NCI-H82 treated with DMSO at 0.1 percent for 48 hours (cell line): ENCODE results near the gene KDM2A.
A peak's percentile ranks its signal among the peaks of the same experiment; 100 is the strongest.
"Not testable (repeated sequence)": the region's sequence is repeated elsewhere in the genome, so short reads cannot be mapped to it uniquely, and the experiment has no call there.

Source experiments
- DNase-seq: peaks from one replicate; lab custom pipeline; 2025; ENCODE audit not compliant: unreplicated experiment; lab: John Stamatoyannopoulos, UW

The KDM2A gene

GRCh38 chr11:67233584-67234190 lies 114.6 kb downstream of the KDM2A start:
- DNase-seq = no peak

GRCh38 chr11:67234571-67234970 lies 115.5 kb downstream of the KDM2A start:
- not testable (repeated sequence) for DNase-seq

GRCh38 chr11:67237574-67237973 lies 118.5 kb downstream of the KDM2A start:
- no peak for DNase-seq

- no peak for DNase-seq
Observed at GRCh38 chr11:67238894-67239782, 120.1 kb downstream of the KDM2A start.

GRCh38 chr11:67239783-67240575 lies 120.9 kb downstream of the KDM2A start:
- peak; percentile 93 for DNase-seq

- DNase-seq = peak; percentile 51
Observed at GRCh38 chr11:67240576-67241389, 121.7 kb downstream of the KDM2A start.

- DNase-seq = no peak
Observed at GRCh38 chr11:67242548-67242947, 123.5 kb downstream of the KDM2A start.

- DNase-seq = no peak
Observed at GRCh38 chr11:67243051-67243450, 124.0 kb downstream of the KDM2A start.

- no peak for DNase-seq
Observed at GRCh38 chr11:67245046-67245445, 126.0 kb downstream of the KDM2A start.

- DNase-seq = no peak
Observed at GRCh38 chr11:67247946-67248550, 129.0 kb downstream of the KDM2A start.

- DNase-seq = no peak
Observed at GRCh38 chr11:67248653-67249052, 129.6 kb downstream of the KDM2A start.

- DNase-seq = no peak
Observed at GRCh38 chr11:67250059-67251043, 131.3 kb downstream of the KDM2A start.

GRCh38 chr11:67251841-67252240 lies 132.8 kb downstream of the KDM2A start:
- DNase-seq = no peak

- DNase-seq = no peak
Observed at GRCh38 chr11:67252831-67253239, 133.8 kb downstream of the KDM2A start.

GRCh38 chr11:67253872-67254624 lies 135.0 kb downstream of the KDM2A start:
- DNase-seq = no peak

- DNase-seq = no peak
Observed at GRCh38 chr11:67254798-67255197, 135.7 kb downstream of the KDM2A start.

- DNase-seq = no peak
Observed at GRCh38 chr11:67255353-67255752, 136.3 kb downstream of the KDM2A start.

- no peak for DNase-seq
Observed at GRCh38 chr11:67255864-67256263, 136.8 kb downstream of the KDM2A start.
